Activated naive CD4-positive, alpha-beta T cell treated with anti-CD3 and anti-CD28 coated beads for 36 hours (primary cell): ENCODE measurements around the gene DTX3. TPM values are rescaled to one million over a fixed set of nuclear protein-coding genes. Genes with fewer than 3 reads are reported as not detected.

Experiments
- CTCF ChIA-PET: fragments of 350-600 bp; sonication (Branson Sonifier 250); formaldehyde crosslinking; loops from one replicate; lab custom pipeline; 2021; ENCODE audit warnings: antibody characterized with exemption; lab: Charles Lee
- DNase-seq: peaks from one replicate; pipeline ENCODE4 v3.0.0-alpha.2; 2020
- H3K27ac Mint-ChIP-seq: one replicate; pipeline ENCODE4 v1.8.0; 2021; ENCODE audit warnings: mild to moderate bottlenecking, mixed read lengths
- H3K27me3 Mint-ChIP-seq: one replicate; pipeline ENCODE4 v1.8.0; 2021; ENCODE audit warnings: low read depth, mixed read lengths
- H3K36me3 Mint-ChIP-seq: one replicate; pipeline ENCODE4 v1.8.0; 2021; ENCODE audit warnings: low read depth, mixed read lengths
- H3K4me1 Mint-ChIP-seq: one replicate; pipeline ENCODE4 v1.8.0; 2021; ENCODE audit warnings: low read depth, mixed read lengths
- H3K4me3 Mint-ChIP-seq: one replicate; pipeline ENCODE4 v1.8.0; 2021; ENCODE audit warnings: mild to moderate bottlenecking, moderate library complexity, mixed read lengths
- H3K9me3 Mint-ChIP-seq: one replicate; pipeline ENCODE4 v1.8.0; 2021; ENCODE audit warnings: mixed read lengths
- intact Hi-C: fragments of 100-400 bp; cut with micrococcal nuclease; formaldehyde crosslinking; loops from one replicate; pipeline ENCODE4 v1.15.1; 2023
- total RNA-seq, 2 experiments: library from RNA; stranded (reverse); gene quantifications; one replicate each; pipeline ENCODE4 v1.2.3, GENCODE V29; 2021

The DTX3 gene
- total RNA-seq, 2 experiments from 2014 or later: 15.8 to 16.2 TPM

GRCh38 chr12:57602544-57602943, 2.1 kb upstream of the DTX3 start:
- H3K9me3 Mint-ChIP-seq: no peaks in the 10 kb centered on the region
- H3K27ac Mint-ChIP-seq: no peak overlapping the region
- DNase-seq: no peak
- H3K4me3 Mint-ChIP-seq: no peak overlapping the region
- no peaks in the 10 kb centered on the region for H3K27me3 Mint-ChIP-seq
- H3K36me3 Mint-ChIP-seq: peaks cover 9% of the 10 kb centered on the region
- CTCF ChIA-PET: interaction anchor here (0.8 to 1.3 kb wide), 2 partner anchors 11 to 18 kb away, joined by 3 read pairs; no protein-coding TSS in a partner anchor
- intact Hi-C loops: no loop called here
- H3K4me1 Mint-ChIP-seq: peaks cover 22% of the 10 kb centered on the region

GRCh38 chr12:57603324-57603723, 1.3 kb upstream of the DTX3 start:
- peaks cover 6% of the 10 kb centered on the region for H3K36me3 Mint-ChIP-seq
- DNase-seq: no peak
- no peaks in the 10 kb centered on the region for H3K9me3 Mint-ChIP-seq
- intact Hi-C loops: no loop called here
- no peaks in the 10 kb centered on the region for H3K27me3 Mint-ChIP-seq
- H3K4me1 Mint-ChIP-seq: peaks cover 22% of the 10 kb centered on the region
- no peak overlapping the region for H3K27ac Mint-ChIP-seq
- H3K4me3 Mint-ChIP-seq: peak overlapping the region; percentile 77
- CTCF ChIA-PET: interaction anchor here (0.6 to 1.3 kb wide), 4 partner anchors 10 to 576 kb away, joined by 3 read pairs; no protein-coding TSS in a partner anchor

GRCh38 chr12:57603815-57604453, 690 bp upstream of the DTX3 start:
- Mint-ChIP-seq H3K9me3 (no peaks in the 10 kb centered on the region), H3K4me3 (peak overlapping the region; percentile 77), H3K4me1 (peaks cover 22% of the 10 kb centered on the region), H3K36me3 (peaks cover 6% of the 10 kb centered on the region), H3K27ac (no peak overlapping the region), H3K27me3 (no peaks in the 10 kb centered on the region)
- no peak for DNase-seq
- CTCF ChIA-PET: interaction anchor here (0.6 to 1.3 kb wide), 3 partner anchors 19 to 577 kb away, joined by 3 read pairs; no protein-coding TSS in a partner anchor
- intact Hi-C loops: loop anchor here (2.0 kb wide), 1 partner anchor 13 kb away; the partner anchor contains the start of gene PIP4K2C

- peaks cover 22% of the 10 kb centered on the region for H3K4me1 Mint-ChIP-seq
- no peak overlapping the region for H3K27ac Mint-ChIP-seq
- peak overlapping the region; percentile 77 for H3K4me3 Mint-ChIP-seq
- CTCF ChIA-PET: interaction anchor here (1.3 to 2.0 kb wide), 2 partner anchors 9 to 16 kb away, joined by 3 to 9 read pairs; no protein-coding TSS in a partner anchor
- intact Hi-C loops: loop anchor here (2.0 kb wide), 1 partner anchor 14 kb away; the partner anchor contains the start of gene PIP4K2C
- no peaks in the 10 kb centered on the region for H3K27me3 Mint-ChIP-seq
- H3K36me3 Mint-ChIP-seq: peaks cover 5% of the 10 kb centered on the region
- H3K9me3 Mint-ChIP-seq: no peaks in the 10 kb centered on the region
- no peak for DNase-seq
These were observed 577 bp downstream of the DTX3 start for GRCh38 chr12:57604992-57605810.

GRCh38 chr12:57605811-57606311, 1.2 kb downstream of the DTX3 start:
- intact Hi-C loops: loop anchor here (2.0 kb wide), 1 partner anchor 15 kb away; the partner anchor contains the start of gene PIP4K2C
- H3K4me3 Mint-ChIP-seq: peak overlapping the region; percentile 77
- H3K36me3 Mint-ChIP-seq: peaks cover 5% of the 10 kb centered on the region

GRCh38 chr12:57606399-57606798, 1.8 kb downstream of the DTX3 start:
- peaks cover 3% of the 10 kb centered on the region for H3K27me3 Mint-ChIP-seq
- CTCF ChIA-PET: interaction anchor here (2.0 kb wide), 1 partner anchor 8 kb away, joined by 9 read pairs; no protein-coding TSS in a partner anchor
- peaks cover 30% of the 10 kb centered on the region for H3K4me1 Mint-ChIP-seq
- intact Hi-C loops: no loop called here
- DNase-seq: no peak
- H3K9me3 Mint-ChIP-seq: no peaks in the 10 kb centered on the region
- H3K27ac Mint-ChIP-seq: no peak overlapping the region
- H3K36me3 Mint-ChIP-seq: peaks cover 5% of the 10 kb centered on the region
- no peak overlapping the region for H3K4me3 Mint-ChIP-seq

More at GRCh38 chr12:57605811-57606311, 1.2 kb downstream of the DTX3 start:
- H3K4me1 Mint-ChIP-seq: peaks cover 29% of the 10 kb centered on the region
- H3K9me3 Mint-ChIP-seq: no peaks in the 10 kb centered on the region
- peaks cover 3% of the 10 kb centered on the region for H3K27me3 Mint-ChIP-seq
- H3K27ac Mint-ChIP-seq: no peak overlapping the region
- CTCF ChIA-PET: interaction anchor here (1.3 to 2.0 kb wide), 2 partner anchors 9 to 15 kb away, joined by 3 to 9 read pairs; no protein-coding TSS in a partner anchor
- DNase-seq: no peak

GRCh38 chr12:57606821-57607220, 2.2 kb downstream of the DTX3 start:
- CTCF ChIA-PET: interaction anchor here (2.0 kb wide), 1 partner anchor 8 kb away, joined by 9 read pairs; no protein-coding TSS in a partner anchor
- Mint-ChIP-seq H3K27me3 (peaks cover 3% of the 10 kb centered on the region), H3K4me3 (no peak overlapping the region), H3K4me1 (peaks cover 31% of the 10 kb centered on the region), H3K36me3 (peaks cover 5% of the 10 kb centered on the region), H3K27ac (no peak overlapping the region), H3K9me3 (no peaks in the 10 kb centered on the region)
- DNase-seq: no peak
- intact Hi-C loops: no loop called here

GRCh38 chr12:57607958-57608663, 3.5 kb downstream of the DTX3 start:
- intact Hi-C loops: no loop called here
- CTCF ChIA-PET: interaction anchor here (0.6 kb wide), 1 partner anchor 18 kb away, joined by 4 read pairs; no protein-coding TSS in a partner anchor
- DNase-seq: no peak
- Mint-ChIP-seq H3K27me3 (peaks cover 12% of the 10 kb centered on the region), H3K4me1 (peaks cover 31% of the 10 kb centered on the region), H3K36me3 (no peaks in the 10 kb centered on the region), H3K4me3 (no peak overlapping the region), H3K27ac (no peak overlapping the region), H3K9me3 (no peaks in the 10 kb centered on the region)

GRCh38 chr12:57609101-57609780, 4.6 kb downstream of the DTX3 start:
- CTCF ChIA-PET: interaction anchor here (1.2 to 1.5 kb wide), 2 partner anchors 11 to 24 kb away, joined by 3 to 6 read pairs; partner anchors contain the start of gene B4GALNT1
- DNase-seq: no peak
- H3K36me3 Mint-ChIP-seq: no peaks in the 10 kb centered on the region
- no peaks in the 10 kb centered on the region for H3K9me3 Mint-ChIP-seq
- intact Hi-C loops: no loop called here
- peaks cover 16% of the 10 kb centered on the region for H3K27me3 Mint-ChIP-seq
- no peak overlapping the region for H3K4me3 Mint-ChIP-seq
- H3K4me1 Mint-ChIP-seq: peaks cover 22% of the 10 kb centered on the region
- H3K27ac Mint-ChIP-seq: no peak overlapping the region

- H3K27me3 Mint-ChIP-seq: peaks cover 16% of the 10 kb centered on the region
- no peak overlapping the region for H3K27ac Mint-ChIP-seq
- intact Hi-C loops: loop anchor here (2.0 kb wide), 1 partner anchor 23 kb away; the partner anchor contains the start of gene B4GALNT1
- H3K9me3 Mint-ChIP-seq: no peaks in the 10 kb centered on the region
- H3K36me3 Mint-ChIP-seq: no peaks in the 10 kb centered on the region
- CTCF ChIA-PET: interaction anchor here (1.0 to 1.6 kb wide), 5 partner anchors 10 to 29 kb away, joined by 3 to 12 read pairs (median 6); partner anchors contain the start of gene B4GALNT1
- DNase-seq: no peak
- H3K4me1 Mint-ChIP-seq: peaks cover 18% of the 10 kb centered on the region
- H3K4me3 Mint-ChIP-seq: peak overlapping the region; percentile 60
These were observed 5.3 kb downstream of the DTX3 start for GRCh38 chr12:57609781-57610553.
